GM19351 (cell line): ENCODE measurements around the gene SERTM2.

ENCODE experiments used
- ATAC-seq: cut with Tn5 transposase; IDR thresholded peaks from one replicate; pipeline ENCODE4 v1.9.1; 2021; ENCODE audit warnings: mild to moderate bottlenecking, moderate library complexity; ENCODE audit not compliant: unreplicated experiment

The SERTM2 gene

GRCh38 chrX:111555406-111555958 is 44.0 kb downstream of the SERTM2 start:
- no peak for ATAC-seq

GRCh38 chrX:111560801-111561200 is 49.4 kb downstream of the SERTM2 start:
- no peak for ATAC-seq

- no peak for ATAC-seq
Observed at GRCh38 chrX:111561851-111562250, 50.4 kb downstream of the SERTM2 start.

- ATAC-seq = no peak
Observed at GRCh38 chrX:111567542-111568255, 56.3 kb downstream of the SERTM2 start.

DNA sequence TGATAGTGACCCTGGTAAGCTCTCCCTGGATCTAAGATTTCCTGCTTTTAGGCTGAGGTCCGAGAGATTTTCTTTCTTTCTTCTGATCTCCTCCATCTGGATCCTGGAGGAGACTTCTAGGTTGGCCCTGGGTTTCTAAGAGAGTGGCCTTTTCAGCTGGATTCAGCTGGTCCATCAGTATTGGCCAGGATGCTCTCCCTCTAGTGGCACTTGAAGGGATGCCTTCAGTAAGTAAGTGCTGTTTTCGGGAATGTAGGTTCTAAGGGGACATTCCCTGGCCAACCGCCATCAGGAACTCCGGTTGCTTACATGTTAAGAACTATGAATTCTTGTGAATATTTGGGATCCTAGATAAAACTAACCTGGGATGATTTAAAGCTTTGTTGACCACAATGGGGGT is 56.9 kb downstream of the SERTM2 start:
- ATAC-seq = no peak

DNA sequence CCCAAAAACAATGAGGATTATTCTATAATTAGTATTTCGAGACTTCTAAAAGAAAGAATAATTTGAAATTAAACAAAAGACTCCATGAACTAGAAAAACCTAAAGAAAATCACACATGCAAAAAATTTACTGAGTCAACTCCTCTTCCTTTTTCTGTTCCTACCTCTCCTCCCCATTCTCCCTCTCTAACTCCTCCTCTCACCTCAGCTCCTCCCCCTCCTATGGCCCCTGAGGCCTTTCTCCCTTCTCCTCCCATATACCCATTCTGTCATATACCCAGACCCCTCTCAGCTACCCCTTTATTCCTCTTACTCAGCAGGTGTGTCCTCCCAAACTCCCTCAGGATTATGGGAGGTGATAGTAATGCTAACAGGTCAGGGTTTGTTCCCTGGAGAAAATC is 57.4 kb downstream of the SERTM2 start:
- ATAC-seq = no peak
